HTR-8/SVneo (cell line): Measurements from ENCODE around the gene NOP9.

Source experiments
- DNase-seq: peaks from one replicate; pipeline ENCODE4 v3.0.0; 2011; ENCODE audit warnings: low spot score, mixed read lengths; ENCODE audit not compliant: insufficient read length
- FAIRE-seq: peaks from 2 replicates; lab custom pipeline; 2011; peaks lifted over from hg19 to GRCh38; lab: Jason Lieb, UNC

The NOP9 gene

DNA sequence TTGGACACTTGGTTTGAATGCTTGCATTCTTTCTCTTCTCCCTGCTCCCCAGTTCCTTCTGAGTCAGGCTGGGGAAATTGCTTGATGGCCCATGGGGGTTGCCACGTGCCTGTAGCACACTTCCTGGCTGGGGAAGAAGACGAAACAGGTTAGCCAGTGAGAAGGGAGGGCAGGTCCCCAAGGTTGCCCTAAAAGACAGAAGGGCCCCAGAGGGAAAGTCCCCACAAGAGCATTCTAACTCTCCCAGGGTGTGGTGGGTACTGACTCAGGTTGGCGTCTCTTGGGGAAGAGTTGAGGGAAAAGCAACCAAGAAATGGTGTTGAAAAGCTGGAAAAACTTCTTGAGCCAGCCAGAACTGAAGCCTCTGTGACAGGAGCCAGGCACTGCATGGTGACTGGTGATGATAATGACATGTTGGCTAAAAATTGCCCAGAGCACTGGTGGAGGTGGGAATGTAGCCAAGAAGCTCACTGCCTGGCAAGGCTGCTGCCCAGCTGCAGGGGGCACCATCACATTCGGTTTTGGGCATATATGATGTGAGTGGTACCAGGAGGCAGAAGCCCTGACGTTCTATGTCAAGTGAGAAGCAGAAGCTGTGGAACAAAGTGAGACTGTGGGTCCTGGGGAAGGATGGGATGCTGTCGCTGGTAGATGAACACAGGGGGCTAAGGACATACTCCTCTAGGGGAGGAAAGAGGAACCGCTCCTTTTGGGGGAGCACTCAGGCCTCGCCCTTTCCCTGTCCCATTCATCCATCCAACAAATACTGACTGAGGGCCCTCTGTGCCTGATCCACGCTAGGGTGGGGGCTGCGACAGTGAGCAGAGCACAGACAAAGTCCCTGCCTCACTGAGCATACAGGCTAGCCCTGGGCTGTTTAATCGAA lies 20.1 kb upstream of the NOP9 start:
- FAIRE-seq (no peak), DNase-seq (no peak)

DNA sequence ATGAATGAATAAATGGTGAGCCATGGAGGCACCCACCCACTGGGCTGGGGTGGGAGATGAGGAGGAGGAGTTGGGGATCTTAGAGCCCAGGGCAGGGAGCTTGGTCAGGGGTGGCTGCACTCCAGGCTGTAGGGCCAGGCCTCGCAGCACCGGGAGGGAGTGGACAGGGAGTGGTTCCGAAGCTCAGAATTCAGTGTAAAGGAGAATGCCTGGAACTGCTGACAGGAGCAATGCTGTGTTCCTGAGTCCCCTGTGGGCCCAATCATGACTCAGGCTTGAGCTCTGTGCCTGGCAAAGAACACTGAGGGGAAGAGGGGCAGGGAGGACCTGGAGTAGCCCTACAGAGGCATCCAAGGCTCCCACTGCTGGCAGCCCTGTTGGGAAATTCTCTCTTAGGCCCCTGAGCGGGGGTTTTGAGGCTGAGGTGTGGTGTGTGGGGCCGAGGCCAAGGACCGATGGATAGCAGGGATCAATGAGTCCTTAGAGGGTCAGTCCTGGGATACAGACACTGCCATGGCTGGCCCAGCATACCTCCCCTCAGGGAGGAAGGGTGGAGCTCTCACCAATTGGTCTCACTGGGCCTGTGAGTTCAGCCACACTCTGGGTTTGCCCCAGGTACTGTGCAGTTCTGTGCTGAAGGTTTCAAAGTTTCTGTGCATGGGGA lies 18.7 kb upstream of the NOP9 start:
- DNase-seq (no peak), FAIRE-seq (no peak)

DNA sequence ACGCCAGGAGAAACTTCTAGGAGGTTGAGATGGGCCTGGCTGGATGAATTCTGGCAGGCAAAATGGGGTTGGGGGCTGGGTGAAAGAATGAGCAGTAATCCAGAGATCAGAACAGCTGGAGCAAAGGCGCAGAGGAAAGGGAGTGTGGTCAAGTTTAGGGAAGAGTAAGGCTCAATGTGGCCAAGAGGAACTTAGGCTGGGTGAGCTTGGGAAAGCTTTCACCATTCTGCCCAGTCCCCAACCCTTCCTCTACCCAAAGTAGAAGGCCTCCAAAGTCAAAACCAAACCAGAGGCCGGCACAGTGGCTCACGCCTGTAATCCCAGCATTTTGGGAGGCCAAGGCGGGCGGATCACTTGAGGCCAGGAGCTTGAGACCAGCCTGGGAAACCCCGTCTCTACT lies 18.0 kb upstream of the NOP9 start:
- no peak for FAIRE-seq

DNA sequence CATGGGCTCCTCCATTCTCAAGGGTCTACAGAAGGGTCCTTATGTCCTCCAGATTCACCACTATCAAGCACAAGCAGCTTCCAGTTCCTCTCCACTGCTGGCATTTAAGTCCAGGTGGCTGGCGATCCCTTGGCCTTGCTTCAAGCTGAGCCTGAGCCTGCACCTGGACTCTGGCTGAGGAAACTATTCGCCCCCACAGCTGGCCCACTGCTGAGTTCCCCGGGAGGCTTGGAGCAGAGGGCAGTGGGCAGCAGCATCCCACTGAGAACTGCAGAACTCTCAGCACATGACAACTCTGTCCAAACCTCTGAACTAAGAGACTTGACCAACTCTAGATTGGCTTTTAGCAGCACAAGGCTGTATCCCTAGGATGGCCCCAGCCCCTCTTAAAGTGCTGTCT lies 16.9 kb upstream of the NOP9 start:
- FAIRE-seq: no peak
- no peak for DNase-seq

More for the DNA sequence above, 18.0 kb upstream of the NOP9 start:
- no peak for DNase-seq

DNA sequence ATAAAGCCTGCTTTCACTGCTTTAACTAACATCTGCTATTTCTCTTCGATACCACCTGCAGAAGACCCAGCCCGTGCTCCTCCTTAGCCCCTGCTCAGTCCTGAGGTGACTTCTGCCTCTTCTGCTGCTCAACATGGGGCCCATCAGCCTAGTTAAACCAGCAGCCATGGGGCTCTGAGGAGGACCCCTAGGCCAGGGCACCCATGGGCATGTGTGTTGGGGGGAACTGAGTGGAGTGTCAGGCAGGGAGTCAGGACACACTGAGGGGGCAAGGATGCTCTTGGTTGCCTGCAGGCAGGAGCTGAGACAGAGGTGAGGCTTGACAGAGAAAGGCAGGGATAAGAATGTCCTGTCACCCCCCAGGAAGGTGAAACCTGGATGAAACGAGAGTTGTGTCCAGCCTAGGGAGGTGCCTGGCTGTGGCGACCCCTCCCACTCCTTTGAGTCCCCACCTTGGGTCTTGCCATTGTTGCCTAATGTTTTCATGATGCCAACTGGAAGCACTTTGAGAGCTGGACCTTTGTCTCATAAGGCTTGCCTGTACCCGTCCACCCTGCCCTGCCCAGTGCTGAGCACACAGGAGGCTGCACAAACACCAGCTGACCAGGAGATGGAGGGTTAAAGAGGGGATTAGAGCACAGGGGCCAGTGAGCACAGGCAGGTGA lies 15.7 kb upstream of the NOP9 start:
- FAIRE-seq (no peak), DNase-seq (no peak)

DNA sequence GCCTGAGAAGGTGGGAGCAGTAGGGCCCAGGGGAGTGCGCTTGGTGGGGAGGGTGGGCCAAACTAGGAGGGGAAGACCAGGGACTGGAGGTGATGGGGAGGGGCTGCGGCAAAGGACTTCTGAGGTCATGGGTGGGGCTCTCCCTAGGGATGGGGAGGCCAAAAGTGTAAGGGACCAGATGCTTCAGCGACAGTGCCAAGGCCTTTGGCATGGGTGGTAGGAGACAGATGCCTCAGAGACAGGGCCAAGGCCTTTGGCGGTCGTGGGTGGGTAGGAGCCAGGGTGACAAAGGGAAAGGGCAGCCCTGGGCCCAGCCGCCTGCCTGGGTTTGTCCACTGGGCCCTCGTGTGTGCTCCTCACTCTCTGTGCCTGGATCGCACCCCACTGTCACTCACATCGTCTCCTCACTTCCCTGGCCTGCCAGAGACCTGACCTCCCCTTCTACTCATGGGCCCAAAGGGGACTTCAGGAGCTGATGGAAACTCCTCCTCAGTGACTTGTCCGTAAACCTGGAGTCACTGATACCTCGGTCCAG lies 15.1 kb upstream of the NOP9 start:
- no peak for FAIRE-seq

DNA sequence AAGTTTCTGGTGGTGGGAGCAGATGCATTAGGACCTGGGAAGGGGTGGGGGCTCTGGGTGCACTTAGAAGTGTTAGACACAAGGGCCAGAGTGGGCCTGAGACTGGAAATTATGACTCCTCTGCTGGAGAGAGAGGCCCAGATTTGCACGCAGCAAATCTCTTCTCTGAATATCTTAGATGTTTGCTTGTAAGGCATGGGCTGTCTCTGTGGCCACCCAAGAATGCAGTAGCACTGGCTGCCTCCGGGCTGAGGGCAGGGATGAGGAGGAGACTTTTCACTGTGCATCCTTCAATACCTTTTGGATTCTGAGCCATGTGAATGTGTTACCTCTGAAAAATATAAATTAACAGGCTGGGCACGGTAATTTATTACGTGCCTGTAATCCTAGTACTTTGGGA lies 14.3 kb upstream of the NOP9 start:
- DNase-seq (no peak), FAIRE-seq (no peak)

More for the DNA sequence above, 15.1 kb upstream of the NOP9 start:
- DNase-seq: no peak

DNA sequence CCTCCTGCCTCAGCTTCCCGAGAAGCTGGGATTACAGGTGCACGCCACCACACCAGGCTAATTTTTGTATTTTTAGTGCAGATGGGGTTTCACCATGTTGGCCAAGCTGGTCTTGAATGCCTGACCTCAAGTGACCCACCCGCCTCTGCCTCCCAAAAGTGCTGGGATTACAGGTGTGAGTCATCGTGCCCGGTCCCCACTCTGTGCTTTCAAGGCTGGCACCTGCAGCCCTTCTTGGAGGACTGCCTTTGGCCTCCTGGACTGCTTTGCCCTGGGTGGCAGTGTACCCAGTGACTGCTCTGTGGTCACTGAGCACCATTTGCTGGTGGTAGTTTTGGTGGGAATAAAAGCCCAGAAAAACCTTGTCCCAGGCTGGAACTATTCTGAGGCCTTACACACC lies 12.7 kb upstream of the NOP9 start:
- no peak for DNase-seq

DNA sequence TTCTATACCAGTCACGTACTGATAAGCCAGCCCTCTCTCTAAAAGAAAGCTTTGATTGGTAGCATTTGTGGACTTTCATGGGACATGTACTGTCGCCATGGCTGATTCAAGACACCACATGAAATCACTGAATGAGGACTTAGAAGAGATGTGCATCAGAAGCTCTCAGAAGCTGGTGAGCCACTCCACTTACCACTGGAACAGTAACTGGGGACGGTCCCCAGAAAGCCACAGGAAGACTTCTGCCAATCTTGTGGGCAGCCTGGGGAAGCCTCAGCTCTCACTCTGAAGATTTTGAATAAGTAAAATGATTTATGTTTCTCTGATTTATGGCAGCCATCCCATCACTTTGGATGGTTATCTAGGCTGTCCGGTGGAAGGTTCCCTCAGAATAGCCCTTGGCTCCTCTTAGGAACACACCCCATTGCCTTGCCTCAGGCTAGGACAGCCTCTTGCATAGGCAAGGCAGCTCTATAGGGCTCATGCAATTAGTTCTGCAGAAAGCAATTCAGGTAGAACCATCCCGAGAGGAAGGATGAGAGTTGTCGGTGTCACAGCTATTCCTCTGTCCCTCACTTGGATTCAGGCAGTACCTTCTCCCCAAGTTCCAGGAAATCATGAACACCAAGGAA lies 9.9 kb upstream of the NOP9 start:
- no peak for DNase-seq
- no peak for FAIRE-seq

More for the DNA sequence above, 12.7 kb upstream of the NOP9 start:
- no peak for FAIRE-seq

DNA sequence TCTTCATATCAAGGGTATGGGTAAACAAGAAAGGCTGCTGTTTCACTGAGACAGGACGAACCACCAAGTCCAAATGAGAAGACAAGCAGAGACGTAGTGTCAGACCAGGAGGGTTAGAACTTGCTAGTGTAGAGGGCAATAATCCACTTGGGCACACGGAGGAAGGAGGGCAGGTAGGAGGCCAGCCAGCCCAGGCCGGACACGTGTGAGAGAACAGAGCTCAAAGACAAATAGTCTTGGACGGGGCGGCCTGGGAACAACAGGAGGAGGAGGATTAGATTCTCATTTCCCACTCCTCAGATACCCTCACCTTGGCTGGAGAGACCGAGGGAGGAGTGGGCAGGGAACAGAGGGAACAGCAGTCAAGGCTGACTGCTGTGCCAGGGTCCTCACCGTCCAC lies 8.9 kb upstream of the NOP9 start:
- FAIRE-seq (no peak), DNase-seq (no peak)

DNA sequence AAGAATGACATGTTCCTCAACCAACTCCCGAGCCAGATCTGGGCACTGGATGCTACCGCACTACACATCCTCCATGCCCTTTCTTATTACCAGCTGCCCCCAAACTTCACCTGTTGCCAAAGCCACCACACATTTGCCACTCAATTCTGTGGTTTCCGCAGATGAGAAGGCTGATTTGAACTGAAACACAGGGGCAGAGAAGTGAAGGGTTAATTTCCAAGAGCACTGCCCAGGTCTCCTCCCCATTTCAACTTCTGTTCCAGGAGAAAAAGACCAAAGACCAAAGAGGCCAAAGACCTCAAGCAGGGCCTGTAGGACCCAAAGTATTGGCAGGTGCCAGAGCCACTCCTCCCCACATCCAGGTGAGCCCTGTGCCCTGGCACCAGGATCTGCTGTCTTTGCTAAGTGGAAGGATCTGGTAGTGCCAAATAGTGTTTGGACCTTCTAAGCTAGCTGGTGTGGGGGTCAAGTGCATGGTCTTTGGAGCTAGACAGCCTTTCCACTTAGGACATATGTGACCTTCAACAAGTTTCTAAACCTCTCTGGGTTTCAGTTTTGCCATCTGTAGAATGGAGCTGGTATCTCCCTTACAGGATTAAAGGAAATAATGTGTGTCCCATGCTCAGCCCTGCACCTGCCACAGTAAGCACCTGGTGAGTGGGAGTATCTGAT lies 8.1 kb upstream of the NOP9 start:
- no peak for DNase-seq
- no peak for FAIRE-seq

DNA sequence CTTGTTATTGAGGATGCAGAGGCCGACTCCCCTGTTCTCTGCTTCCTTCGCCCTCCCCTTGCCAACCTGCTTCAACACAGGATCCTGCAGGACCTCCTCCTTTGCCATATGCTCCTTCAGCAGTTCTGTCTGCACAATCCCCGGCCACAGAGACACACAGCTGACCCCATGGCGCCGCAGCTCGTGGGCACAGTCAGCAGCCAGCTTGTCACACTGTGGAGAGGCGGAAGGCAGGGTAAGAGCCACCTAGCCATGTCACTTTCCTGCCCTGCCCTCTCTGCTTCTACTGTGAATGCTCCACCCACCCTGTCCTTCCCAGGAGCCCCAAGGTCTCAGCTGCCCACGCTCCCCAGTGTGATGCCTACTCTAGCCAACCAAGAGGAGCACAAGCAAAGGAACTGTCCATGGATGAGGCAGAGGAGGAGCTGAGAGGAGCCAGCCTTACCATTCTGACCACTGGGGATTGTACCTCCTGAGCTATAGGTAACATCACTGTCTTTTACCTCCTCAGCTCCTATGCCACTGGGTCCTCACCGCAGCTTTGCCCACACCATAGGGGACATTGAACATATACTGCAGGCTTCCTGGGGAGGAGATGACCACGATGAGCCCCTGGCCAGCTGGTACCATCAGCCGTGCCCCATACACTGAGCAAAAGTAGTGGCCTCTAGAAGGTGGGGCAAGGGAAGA lies 7.4 kb upstream of the NOP9 start:
- FAIRE-seq (no peak), DNase-seq (no peak)

DNA sequence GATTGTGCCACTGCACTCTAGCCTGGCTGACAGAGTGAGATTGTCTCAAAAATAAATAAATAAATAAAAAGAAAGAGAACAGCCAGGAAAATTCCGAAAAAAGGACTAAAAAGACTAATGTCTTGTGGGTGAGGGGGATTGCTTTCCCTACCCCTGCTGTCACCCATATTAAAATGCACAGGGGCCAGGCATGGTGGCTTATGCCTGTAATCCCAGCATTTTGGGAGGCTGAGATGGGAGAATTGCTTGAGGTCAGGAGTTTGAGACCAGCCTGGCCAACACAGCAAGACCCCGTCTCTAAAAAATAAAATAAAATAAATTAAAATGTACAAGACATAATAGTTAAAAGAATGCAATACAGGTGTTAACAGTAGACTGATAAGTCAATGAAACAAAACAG lies 6.1 kb upstream of the NOP9 start:
- no peak for DNase-seq
- FAIRE-seq: no peak

DNA sequence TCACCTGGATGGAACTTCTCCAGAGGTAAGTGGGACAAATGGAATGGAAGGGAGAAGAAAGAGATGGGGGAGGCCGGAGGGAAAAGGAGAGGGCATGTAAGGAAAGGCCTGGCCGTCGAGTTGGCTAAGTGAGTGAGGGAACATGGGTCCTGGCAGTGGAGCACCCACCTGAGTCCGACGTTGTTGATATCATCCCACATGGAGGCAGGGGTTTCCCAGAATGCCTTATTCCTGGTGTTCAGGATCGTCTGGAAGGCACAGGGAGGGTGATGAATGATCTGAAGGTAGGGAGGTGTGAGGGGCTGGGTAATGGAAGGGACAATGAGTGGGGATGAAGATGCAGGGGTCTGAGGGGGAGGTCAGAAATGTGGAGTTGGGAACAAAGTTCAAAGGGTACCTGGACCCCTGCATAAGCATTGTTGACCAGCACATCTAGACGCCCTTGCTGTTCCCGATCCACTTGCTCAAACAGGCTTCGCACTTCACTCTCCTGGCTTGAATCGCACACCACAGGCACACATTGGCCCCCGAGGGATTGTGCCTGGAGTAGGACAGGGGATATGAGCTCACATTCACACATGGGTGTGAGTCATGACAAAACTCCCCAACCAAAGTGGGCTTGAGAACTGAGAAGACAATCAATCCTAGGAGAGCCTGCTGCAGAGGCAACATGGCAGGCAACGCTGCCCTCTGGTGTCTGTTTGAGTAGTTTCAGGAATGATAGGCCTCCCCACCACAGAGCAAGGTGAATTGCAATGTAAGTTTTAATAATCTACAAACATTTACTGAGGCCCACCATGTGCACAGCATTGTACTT lies 3.1 kb upstream of the NOP9 start:
- DNase-seq (peak; percentile 60), FAIRE-seq (no peak)

DNA sequence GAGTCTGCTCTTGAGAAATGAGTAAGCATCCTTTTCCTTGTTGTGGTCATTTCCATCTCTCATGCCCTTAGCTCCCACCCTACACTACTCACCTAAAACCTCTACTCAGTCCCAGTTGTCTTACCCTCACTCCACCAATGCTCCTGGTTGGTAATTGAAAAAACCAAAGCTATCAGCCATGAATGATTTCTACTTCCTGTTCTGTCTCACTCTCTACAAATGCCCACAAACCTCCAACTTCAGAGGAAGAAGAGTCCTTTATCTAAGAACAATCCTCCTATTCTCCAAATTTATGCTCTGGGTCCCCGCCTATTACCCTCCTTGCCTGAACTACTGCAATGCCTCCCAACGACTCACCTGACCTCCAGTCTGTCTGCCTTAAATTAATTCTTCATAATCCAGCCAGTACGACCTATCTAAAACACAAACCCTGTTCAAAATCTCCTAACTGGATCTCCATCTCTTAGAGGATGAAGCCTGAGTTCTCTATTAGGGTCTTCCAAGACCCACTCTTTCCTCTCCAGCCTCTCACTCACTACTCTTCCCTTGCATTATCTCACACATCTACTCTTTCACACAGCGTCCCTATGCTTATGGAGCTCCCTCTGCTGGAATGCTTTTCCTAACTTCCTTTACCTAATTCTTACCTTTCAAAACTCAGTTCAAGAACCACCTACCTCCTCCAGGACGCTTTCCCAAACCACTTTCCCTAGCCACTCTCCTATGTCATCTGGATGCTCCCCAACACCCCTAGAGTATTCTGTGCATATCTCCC lies 2.3 kb upstream of the NOP9 start:
- DNase-seq (no peak), FAIRE-seq (no peak)

DNA sequence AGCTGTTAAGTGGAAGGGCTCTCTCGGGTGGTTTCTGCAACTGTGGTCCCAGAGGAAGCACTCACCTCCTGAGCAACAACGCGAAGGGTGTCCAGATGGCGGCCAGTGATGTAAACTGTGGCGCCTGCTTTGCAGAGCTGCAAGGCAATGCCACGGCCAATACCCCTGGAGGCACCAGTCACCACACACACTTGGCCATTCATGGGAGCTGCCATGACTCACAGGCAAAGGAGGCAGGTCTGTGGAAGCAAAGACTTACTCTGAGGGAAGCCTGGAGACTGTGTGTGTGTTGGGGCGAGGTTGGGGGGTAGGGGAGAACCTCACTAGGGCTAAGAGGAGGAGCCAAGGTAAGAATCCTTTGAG lies 777 bp upstream of the NOP9 start:
- FAIRE-seq: no peak
- peak; percentile 18 for DNase-seq

DNA sequence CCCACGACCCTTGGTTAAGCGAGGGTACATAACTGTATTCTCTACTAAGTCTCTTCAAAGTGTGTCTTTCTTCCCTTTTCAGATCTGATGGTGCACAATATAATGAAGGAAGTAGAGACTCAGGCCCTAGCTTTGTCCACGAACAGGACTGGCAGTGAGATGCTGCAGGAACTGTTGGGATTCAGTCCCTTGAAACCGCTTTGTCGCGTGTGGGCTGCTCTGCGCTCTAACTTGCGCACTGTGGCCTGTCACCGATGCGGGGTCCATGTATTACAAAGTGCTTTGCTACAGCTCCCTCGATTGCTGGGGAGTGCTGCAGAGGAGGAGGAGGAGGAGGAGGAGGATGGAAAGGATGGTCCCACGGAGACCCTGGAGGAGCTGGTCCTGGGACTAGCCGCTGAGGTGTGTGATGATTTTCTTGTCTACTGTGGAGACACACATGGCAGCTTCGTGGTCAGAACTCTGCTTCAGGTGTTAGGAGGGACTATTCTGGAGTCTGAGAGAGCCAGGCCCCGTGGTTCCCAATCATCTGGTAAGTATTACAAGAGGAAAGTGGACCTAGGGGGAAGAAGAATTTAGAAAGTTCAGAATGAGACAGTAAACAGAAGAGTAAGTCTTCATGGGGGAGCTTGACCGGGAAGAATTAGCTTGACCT lies 803 bp downstream of the NOP9 start:
- DNase-seq (no peak), FAIRE-seq (no peak)
